GM23338 (cell line): ENCODE results near the gene AFF2.

Experiments used
- CREB1 ChIP-seq: fragments of 250-450 bp; sonication (Bioruptor Pico); IDR thresholded peaks from 2 replicates; pipeline ENCODE4 v1.5.0; 2020; ENCODE audit warnings: low read depth, mild to moderate bottlenecking, moderate library complexity
- ETS1 ChIP-seq: IDR thresholded peaks from 2 replicates; pipeline ENCODE4 v1.6.1; 2016; ENCODE audit warnings: antibody characterized with exemption
- EZH2 ChIP-seq: fragments of 200-600 bp; sonication (generic); IDR thresholded peaks from one replicate; pipeline ENCODE4 v1.8.0; 2017; ENCODE audit warnings: antibody characterized with exemption, mild to moderate bottlenecking, low read depth; ENCODE audit not compliant: unreplicated experiment
- EZH2phosphoT487 ChIP-seq: fragments of 200-600 bp; sonication (generic); IDR thresholded peaks from one replicate; pipeline ENCODE4 v1.8.1; 2018; ENCODE audit warnings: antibody characterized with exemption; ENCODE audit not compliant: unreplicated experiment
- JUNB ChIP-seq: IDR thresholded peaks from one replicate; pipeline ENCODE4 v1.6.1; 2016; ENCODE audit warnings: antibody characterized with exemption; ENCODE audit not compliant: unreplicated experiment
- NANOG ChIP-seq: IDR thresholded peaks from 2 replicates; pipeline ENCODE4 v1.6.1; 2016; ENCODE audit warnings: antibody characterized with exemption, borderline replicate concordance
- POLR2AphosphoS5 ChIP-seq: IDR thresholded peaks from 2 replicates; pipeline ENCODE4 v1.6.1; 2016; ENCODE audit warnings: antibody characterized with exemption, low read depth
- ZNF462 ChIP-seq: fragments of 250-450 bp; sonication (Bioruptor Pico); IDR thresholded peaks from 2 replicates; pipeline ENCODE4 v1.5.0; 2020; ENCODE audit warnings: mild to moderate bottlenecking, moderate library complexity
- TF ChIP-seq, protein P1 (sequence below), 2 experiments: fragments of 200-600 bp in 1 of 2; sonication (generic) in 1 of 2; conservative IDR thresholded peaks; 2 replicates each; pipeline versions ENCODE4 v1.5.1 to v1.6.1; 2016 to 2017; ENCODE audit warnings: antibody characterized with exemption in 2 of 2, low read depth in 2 of 2, mild to moderate bottlenecking in 2 of 2, moderate library complexity in 1 of 2
- TF ChIP-seq, protein P2 (sequence below): IDR thresholded peaks from one replicate; pipeline ENCODE4 v1.6.1; 2018; ENCODE audit warnings: antibody characterized with exemption; ENCODE audit not compliant: unreplicated experiment

DNA sequence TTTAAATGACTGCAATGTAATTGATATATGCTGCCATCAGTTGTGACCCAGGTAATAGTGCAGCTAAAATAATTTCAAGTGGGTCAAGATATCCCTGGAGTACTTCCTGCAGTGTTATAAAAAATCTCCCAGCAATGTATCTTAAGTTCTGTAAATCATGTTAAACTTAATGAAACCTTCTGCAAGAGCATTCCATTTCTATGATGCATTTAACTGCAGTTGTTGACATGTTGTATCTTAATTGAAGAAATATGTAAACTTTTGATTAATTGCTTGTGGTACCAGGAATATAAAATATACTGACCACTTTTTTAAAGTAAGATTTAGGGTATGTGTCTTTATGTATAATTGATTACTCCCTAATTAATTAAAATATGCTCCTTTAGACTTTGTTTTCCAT, 213.6 kb downstream of the AFF2 start:
- no peak for TF ChIP-seq ETS1
- TF ChIP-seq, protein P1, sequence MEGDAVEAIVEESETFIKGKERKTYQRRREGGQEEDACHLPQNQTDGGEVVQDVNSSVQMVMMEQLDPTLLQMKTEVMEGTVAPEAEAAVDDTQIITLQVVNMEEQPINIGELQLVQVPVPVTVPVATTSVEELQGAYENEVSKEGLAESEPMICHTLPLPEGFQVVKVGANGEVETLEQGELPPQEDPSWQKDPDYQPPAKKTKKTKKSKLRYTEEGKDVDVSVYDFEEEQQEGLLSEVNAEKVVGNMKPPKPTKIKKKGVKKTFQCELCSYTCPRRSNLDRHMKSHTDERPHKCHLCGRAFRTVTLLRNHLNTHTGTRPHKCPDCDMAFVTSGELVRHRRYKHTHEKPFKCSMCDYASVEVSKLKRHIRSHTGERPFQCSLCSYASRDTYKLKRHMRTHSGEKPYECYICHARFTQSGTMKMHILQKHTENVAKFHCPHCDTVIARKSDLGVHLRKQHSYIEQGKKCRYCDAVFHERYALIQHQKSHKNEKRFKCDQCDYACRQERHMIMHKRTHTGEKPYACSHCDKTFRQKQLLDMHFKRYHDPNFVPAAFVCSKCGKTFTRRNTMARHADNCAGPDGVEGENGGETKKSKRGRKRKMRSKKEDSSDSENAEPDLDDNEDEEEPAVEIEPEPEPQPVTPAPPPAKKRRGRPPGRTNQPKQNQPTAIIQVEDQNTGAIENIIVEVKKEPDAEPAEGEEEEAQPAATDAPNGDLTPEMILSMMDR (conservative IDR thresholded peaks at IDR 0.05; ENCODE audit: low read depth in 2 of 2): no peak
- TF ChIP-seq, protein P2, sequence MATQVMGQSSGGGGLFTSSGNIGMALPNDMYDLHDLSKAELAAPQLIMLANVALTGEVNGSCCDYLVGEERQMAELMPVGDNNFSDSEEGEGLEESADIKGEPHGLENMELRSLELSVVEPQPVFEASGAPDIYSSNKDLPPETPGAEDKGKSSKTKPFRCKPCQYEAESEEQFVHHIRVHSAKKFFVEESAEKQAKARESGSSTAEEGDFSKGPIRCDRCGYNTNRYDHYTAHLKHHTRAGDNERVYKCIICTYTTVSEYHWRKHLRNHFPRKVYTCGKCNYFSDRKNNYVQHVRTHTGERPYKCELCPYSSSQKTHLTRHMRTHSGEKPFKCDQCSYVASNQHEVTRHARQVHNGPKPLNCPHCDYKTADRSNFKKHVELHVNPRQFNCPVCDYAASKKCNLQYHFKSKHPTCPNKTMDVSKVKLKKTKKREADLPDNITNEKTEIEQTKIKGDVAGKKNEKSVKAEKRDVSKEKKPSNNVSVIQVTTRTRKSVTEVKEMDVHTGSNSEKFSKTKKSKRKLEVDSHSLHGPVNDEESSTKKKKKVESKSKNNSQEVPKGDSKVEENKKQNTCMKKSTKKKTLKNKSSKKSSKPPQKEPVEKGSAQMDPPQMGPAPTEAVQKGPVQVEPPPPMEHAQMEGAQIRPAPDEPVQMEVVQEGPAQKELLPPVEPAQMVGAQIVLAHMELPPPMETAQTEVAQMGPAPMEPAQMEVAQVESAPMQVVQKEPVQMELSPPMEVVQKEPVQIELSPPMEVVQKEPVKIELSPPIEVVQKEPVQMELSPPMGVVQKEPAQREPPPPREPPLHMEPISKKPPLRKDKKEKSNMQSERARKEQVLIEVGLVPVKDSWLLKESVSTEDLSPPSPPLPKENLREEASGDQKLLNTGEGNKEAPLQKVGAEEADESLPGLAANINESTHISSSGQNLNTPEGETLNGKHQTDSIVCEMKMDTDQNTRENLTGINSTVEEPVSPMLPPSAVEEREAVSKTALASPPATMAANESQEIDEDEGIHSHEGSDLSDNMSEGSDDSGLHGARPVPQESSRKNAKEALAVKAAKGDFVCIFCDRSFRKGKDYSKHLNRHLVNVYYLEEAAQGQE: no peak
- no peak for TF ChIP-seq EZH2phosphoT487
- TF ChIP-seq NANOG: no peak
- TF ChIP-seq POLR2AphosphoS5: no peak
- TF ChIP-seq EZH2: no peak
- no peak for TF ChIP-seq CREB1 (CRISPR knock-in tag)
- no peak for TF ChIP-seq JUNB
- no peak for TF ChIP-seq ZNF462
